ENCODE measurements around the gene SPOCD1. TPM values are rescaled to one million over a fixed set of nuclear protein-coding genes. Genes with fewer than 3 reads are reported as not detected.

The SPOCD1 gene
- polyA plus RNA-seq, 5 donors: 0.29 to 1.1 (median 0.45) TPM

Other genes starting within 250 kb of the SPOCD1 start
- gene TINAGL1, start 239.5 kb downstream of the SPOCD1 start, polyA plus RNA-seq (ENCODE audit: insufficient read depth in 1 of 5, insufficient read length in 5 of 5, low replicate concordance in 1 of 5): 10 to 100 TPM; 32.2 to 51.7 (median 50.7) TPM
- gene HCRTR1, start 198.3 kb downstream of the SPOCD1 start, polyA plus RNA-seq (ENCODE audit: insufficient read depth in 1 of 5, insufficient read length in 5 of 5, low replicate concordance in 1 of 5): under 1 TPM in 4 of 5 donors, not detected in 1; 0.09 to 0.26 (median 0.10) TPM
- gene PEF1, start 171.1 kb downstream of the SPOCD1 start, polyA plus RNA-seq (ENCODE audit: insufficient read depth in 1 of 5, insufficient read length in 5 of 5, low replicate concordance in 1 of 5): 10 to 100 TPM; 58.4 to 68.4 (median 65.0) TPM
- gene COL16A1, start 112.0 kb downstream of the SPOCD1 start, polyA plus RNA-seq (ENCODE audit: insufficient read depth in 1 of 5, insufficient read length in 5 of 5, low replicate concordance in 1 of 5): 100 to 1,000 TPM in 4 of 5 donors, 10 to 100 TPM in 1; 99.7 to 160 (median 132) TPM
- 10 to 100 TPM; 11.2 to 28.8 (median 16.6) TPM for gene ADGRB2, start 51.7 kb downstream of the SPOCD1 start, polyA plus RNA-seq (ENCODE audit: insufficient read depth in 1 of 5, insufficient read length in 5 of 5, low replicate concordance in 1 of 5)
- gene PTP4A2, start 122.3 kb upstream of the SPOCD1 start, polyA plus RNA-seq (ENCODE audit: insufficient read depth in 1 of 5, insufficient read length in 5 of 5, low replicate concordance in 1 of 5): 100 to 1,000 TPM; 176 to 268 (median 222) TPM
- 100 to 1,000 TPM; 193 to 247 (median 218) TPM for gene KHDRBS1, start 197.8 kb upstream of the SPOCD1 start, polyA plus RNA-seq (ENCODE audit: insufficient read depth in 1 of 5, insufficient read length in 5 of 5, low replicate concordance in 1 of 5)